Stomach (tissue), 9 donors: ENCODE data around the gene IRS2. TPM values are rescaled to one million over a fixed set of nuclear protein-coding genes. Genes with fewer than 3 reads are reported as not detected.
A peak's percentile ranks its signal among the peaks of the same experiment; 100 is the strongest.

Source experiments
- DNase-seq, 2 donors: peaks; one replicate each; pipeline versions ENCODE4 v3.0.0 to v3.0.0-alpha.2; 2013 to 2019
- H3K27ac ChIP-seq, 5 donors: fragments of 200-600 bp in 4 of 5; sonication (generic) in 4 of 5; one replicate each; pipeline ENCODE4 v1.5.1; 2013 to 2019; ENCODE audit warnings: mild to moderate bottlenecking in 1 of 5, moderate library complexity in 1 of 5
- H3K27me3 ChIP-seq, 3 donors: fragments of 200-600 bp; sonication (generic); one replicate each; pipeline ENCODE4 v1.5.1; 2017 to 2019; ENCODE audit warnings: mixed run types in 1 of 3
- H3K36me3 ChIP-seq, 4 donors: fragments of 200-600 bp; sonication (generic); 1 replicate in 3 of 4; 2 replicates in 1 of 4; pipeline ENCODE4 v1.5.1; 2016 to 2019
- H3K4me1 ChIP-seq, 4 donors: fragments of 200-600 bp; sonication (generic); one replicate each; pipeline ENCODE4 v1.5.1; 2016 to 2019
- H3K4me3 ChIP-seq, 4 donors: fragments of 200-600 bp; sonication (generic) in 3 of 4; one replicate each; pipeline ENCODE4 v1.5.1; 2016 to 2019; ENCODE audit warnings: mild to moderate bottlenecking in 1 of 4
- H3K9me3 ChIP-seq, 4 donors: fragments of 200-600 bp; sonication (generic); one replicate each; pipeline ENCODE4 v1.5.1; 2016 to 2019
- EP300 ChIP-seq: sonication (generic); formaldehyde crosslinking; IDR thresholded peaks from one replicate; pipeline ENCODE4 v1.6.1; 2017; ENCODE audit warnings: antibody characterized with exemption
- POLR2A ChIP-seq, 4 donors: fragments of 450-650 bp; IDR thresholded peaks; one replicate each; pipeline ENCODE4 v1.6.1; 2016; ENCODE audit warnings: antibody characterized with exemption in 4 of 4, control low read depth in 2 of 4, mild to moderate bottlenecking in 1 of 4, moderate library complexity in 1 of 4
- POLR2AphosphoS5 ChIP-seq, 3 donors: sonication (generic); formaldehyde crosslinking; IDR thresholded peaks; one replicate each; pipeline ENCODE4 v1.6.1; 2016; ENCODE audit warnings: antibody characterized with exemption in 3 of 3
- WGBS, 5 donors: extraction: QIAGEN DNeasy Blood & Tissue Kit in 3 of 5; methylation state at CpG; one replicate each; pipeline versions ENCODE4 v1.1.5 to v1.1.7; 2013 to 2018; 5-methylcytosine and 5-hydroxymethylcytosine counted together
- intact Hi-C: fragments of 100-400 bp; cut with DNase I; formaldehyde crosslinking; loops from one replicate; pipeline ENCODE4 v1.15.1; 2023; ENCODE audit warnings: low total_unique reads
- polyA plus RNA-seq, 3 donors: library from polyadenylated mRNA; stranded (reverse); fragments of 200-250 nt; gene quantifications; one replicate each; pipeline ENCODE4 v1.2.3, GENCODE V29; 2013
- total RNA-seq, 5 donors: library from RNA; depleted of rRNA; stranded (reverse); fragments of >200 nt; gene quantifications; one replicate each; pipeline versions ENCODE4 v1.1.0 to v1.2.3, GENCODE V29; 2014 to 2016
- TF ChIP-seq, protein P1 (sequence below), 7 experiments: fragments of 450-650 bp in 4 of 7; fragments of 200-600 bp in 3 of 7; sonication (generic) in 3 of 7; IDR thresholded peaks; one replicate each; pipeline ENCODE4 v1.5.1; 2016 to 2019; ENCODE audit warnings: antibody characterized with exemption in 7 of 7, control low read depth in 2 of 7, mild to moderate bottlenecking in 1 of 7
- donor health status: healthy with polysubstance abuse.
- donor health status: Bipolar disorder and iron deficiency.
- donor health status: healthy.

Gene IRS2
- total and polyA plus RNA-seq, 8 donors = 2.7 to 24.1 (median 11.4) TPM

DNA sequence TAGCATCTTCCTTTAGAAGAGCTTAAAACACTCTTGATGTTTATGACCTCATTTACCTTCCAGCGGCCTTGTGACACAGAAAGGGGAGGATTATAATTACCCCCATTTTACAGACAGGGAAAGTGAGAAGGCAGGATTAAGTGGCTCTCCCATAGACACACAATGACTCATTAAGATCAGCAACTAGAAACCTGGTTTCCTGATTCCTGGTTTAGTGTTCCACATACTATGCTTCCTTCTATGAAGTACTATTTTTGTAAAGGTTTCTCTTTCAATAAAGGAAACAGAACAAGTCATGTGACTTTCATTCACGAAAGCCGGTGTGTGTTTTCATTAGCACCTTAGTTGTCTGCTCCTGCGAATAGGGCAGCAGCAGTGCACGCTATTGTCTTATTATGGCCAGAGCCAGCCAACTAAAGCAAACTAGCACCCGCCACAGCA is 8.3 kb downstream of the IRS2 start:
- peaks cover 12 to 24% (median 20%) of the 10 kb centered on the region in 4 donors for H3K36me3 ChIP-seq
- peak overlapping the region; percentile 25 to 77 (median 68) for H3K27ac ChIP-seq
- TF ChIP-seq POLR2AphosphoS5 (IDR thresholded peaks at IDR 0.05) (peak in 2 of 3 donors; percentile 60 to 62), EP300 (no peak)
- no peaks in the 10 kb centered on the region for H3K27me3 ChIP-seq
- intact Hi-C loops = no loop called here
- H3K4me1 ChIP-seq = peaks cover 33 to 88% (median 62%) of the 10 kb centered on the region in 4 donors
- WGBS, 5 donors = 23 to 42% (median 41%) methylated on average over 6 of the region's 6 CpGs
- no peaks in the 10 kb centered on the region for H3K9me3 ChIP-seq
- peak; percentile 60 to 65 for DNase-seq
- H3K4me3 ChIP-seq = peak overlapping the region in 2 of 4 donors; percentile 77 to 84

DNA sequence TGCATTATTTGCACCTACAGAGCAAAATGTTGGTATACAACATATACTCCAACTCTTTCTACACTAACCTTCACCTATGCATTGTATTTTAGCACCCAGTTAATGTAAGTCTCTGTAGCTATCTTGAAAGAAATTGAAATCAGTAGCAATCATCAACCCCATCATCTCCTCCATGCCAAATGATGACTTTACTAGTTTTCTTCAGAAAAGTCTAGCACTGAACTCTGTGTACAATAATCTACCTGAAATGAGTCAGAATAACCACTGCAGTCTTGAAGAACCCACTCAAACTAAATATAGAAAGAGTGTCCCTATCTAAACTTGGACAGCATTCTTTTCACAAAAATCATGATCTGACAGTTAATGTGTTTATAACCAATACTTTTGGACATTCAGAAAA is 9.8 kb downstream of the IRS2 start:
- Histone ChIP-seq H3K4me1 (peaks cover 19 to 76% (median 49%) of the 10 kb centered on the region in 4 donors), H3K27ac (no peak overlapping the region), H3K9me3 (no peaks in the 10 kb centered on the region), H3K36me3 (peaks cover 0 to 18% (median 13%) of the 10 kb centered on the region in 4 donors), H3K4me3 (peak overlapping the region in 1 of 4 donors; percentile 25), H3K27me3 (no peaks in the 10 kb centered on the region)
- DNase-seq = no peak
- intact Hi-C loops = no loop called here
- no peak for TF ChIP-seq POLR2A (IDR thresholded peaks at IDR 0.05)
- TF ChIP-seq POLR2AphosphoS5 (IDR thresholded peaks at IDR 0.05) = no peak
- TF ChIP-seq EP300 = no peak
- TF ChIP-seq, protein P1, sequence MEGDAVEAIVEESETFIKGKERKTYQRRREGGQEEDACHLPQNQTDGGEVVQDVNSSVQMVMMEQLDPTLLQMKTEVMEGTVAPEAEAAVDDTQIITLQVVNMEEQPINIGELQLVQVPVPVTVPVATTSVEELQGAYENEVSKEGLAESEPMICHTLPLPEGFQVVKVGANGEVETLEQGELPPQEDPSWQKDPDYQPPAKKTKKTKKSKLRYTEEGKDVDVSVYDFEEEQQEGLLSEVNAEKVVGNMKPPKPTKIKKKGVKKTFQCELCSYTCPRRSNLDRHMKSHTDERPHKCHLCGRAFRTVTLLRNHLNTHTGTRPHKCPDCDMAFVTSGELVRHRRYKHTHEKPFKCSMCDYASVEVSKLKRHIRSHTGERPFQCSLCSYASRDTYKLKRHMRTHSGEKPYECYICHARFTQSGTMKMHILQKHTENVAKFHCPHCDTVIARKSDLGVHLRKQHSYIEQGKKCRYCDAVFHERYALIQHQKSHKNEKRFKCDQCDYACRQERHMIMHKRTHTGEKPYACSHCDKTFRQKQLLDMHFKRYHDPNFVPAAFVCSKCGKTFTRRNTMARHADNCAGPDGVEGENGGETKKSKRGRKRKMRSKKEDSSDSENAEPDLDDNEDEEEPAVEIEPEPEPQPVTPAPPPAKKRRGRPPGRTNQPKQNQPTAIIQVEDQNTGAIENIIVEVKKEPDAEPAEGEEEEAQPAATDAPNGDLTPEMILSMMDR (IDR thresholded peaks at IDR 0.05) = no peak

DNA sequence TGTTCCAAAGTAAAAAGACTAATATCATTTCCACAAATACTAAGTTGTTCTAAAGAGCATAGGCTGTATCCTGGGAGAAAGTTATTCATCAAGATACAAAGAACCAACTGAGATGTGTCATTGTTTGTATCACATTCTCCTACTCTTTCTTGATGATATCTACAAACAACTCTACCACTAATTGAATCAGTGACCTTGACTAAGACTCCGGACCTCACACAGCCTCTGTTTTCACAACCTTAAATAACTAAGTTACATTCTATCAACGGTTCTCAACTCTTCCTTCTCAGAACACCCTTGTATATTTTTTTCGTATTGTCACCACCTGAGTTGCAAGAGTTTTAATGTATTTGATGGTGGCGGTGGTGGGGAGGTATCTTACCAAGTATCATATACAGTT is 12.6 kb downstream of the IRS2 start:
- intact Hi-C loops = no loop called here
- H3K4me3 ChIP-seq = no peak overlapping the region
- H3K27ac ChIP-seq = no peak overlapping the region
- 86 to 93% (median 90%) methylated on average over 4 of the region's 4 CpGs for WGBS, 5 donors
- H3K4me1 ChIP-seq = peaks cover 0 to 54% (median 28%) of the 10 kb centered on the region in 4 donors
- H3K9me3 ChIP-seq = no peaks in the 10 kb centered on the region
- no peaks in the 10 kb centered on the region for H3K27me3 ChIP-seq
- no peak for TF ChIP-seq POLR2AphosphoS5 (IDR thresholded peaks at IDR 0.05)
- TF ChIP-seq, protein P1 (IDR thresholded peaks at IDR 0.05) = no peak
- TF ChIP-seq POLR2A (IDR thresholded peaks at IDR 0.05) = no peak
- no peak for TF ChIP-seq EP300
- H3K36me3 ChIP-seq = peaks cover 4 to 26% (median 19%) of the 10 kb centered on the region in 4 donors
- DNase-seq = no peak

DNA sequence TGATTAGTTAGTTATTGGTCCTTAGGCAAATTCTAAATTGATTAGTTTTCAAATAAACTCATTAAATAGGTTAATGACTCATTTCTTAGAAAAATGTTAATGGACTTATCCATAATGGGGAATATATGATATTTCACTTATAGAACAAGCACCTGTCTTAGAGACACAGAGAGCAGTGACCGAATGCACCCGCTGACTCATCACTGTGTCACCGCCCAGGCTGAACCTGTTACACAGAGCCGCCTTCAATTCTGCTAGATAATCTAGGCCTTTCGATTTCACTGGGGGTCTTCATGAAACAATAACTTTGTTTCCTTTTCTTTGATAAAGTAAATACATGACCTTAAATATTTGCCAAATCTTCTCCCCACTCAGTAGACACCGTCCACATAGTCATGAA is 13.1 kb downstream of the IRS2 start:
- H3K9me3 ChIP-seq = no peaks in the 10 kb centered on the region
- H3K27me3 ChIP-seq = no peaks in the 10 kb centered on the region
- 87 to 93% (median 89%) methylated on average over 6 of the region's 6 CpGs for WGBS, 5 donors
- no peak overlapping the region for H3K4me3 ChIP-seq
- intact Hi-C loops = no loop called here
- H3K4me1 ChIP-seq = peaks cover 0 to 52% (median 23%) of the 10 kb centered on the region in 4 donors
- H3K27ac ChIP-seq = no peak overlapping the region
- no peak for TF ChIP-seq POLR2AphosphoS5 (IDR thresholded peaks at IDR 0.05)
- TF ChIP-seq EP300 = no peak
- TF ChIP-seq, protein P1 (IDR thresholded peaks at IDR 0.05) = no peak
- TF ChIP-seq POLR2A (IDR thresholded peaks at IDR 0.05) = no peak
- no peak for DNase-seq
- H3K36me3 ChIP-seq = peaks cover 4 to 31% (median 22%) of the 10 kb centered on the region in 4 donors

DNA sequence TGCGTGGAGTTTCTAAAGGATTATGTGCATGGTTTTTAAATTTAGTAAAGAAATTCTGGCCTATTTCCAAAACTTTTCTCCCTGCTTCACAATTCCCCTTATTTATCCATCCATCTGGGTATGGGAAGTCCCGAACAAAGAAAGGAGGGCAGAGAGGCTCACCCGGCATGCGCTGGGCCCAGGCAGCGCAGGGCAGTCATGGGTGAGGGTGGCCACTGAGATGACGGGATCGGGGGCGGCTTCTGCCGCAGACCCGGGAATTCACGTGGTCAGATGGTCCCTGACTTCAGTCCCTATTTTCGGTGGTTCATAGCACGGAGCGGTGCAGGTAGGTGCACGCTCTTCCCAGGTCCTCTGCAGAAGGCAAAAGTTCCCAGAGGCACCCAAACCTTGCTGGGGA is 14.5 kb downstream of the IRS2 start:
- H3K27me3 ChIP-seq = no peaks in the 10 kb centered on the region
- WGBS, 5 donors = 90 to 97% (median 94%) methylated on average over 15 of the region's 15 CpGs

More for the DNA sequence above, 14.5 kb downstream of the IRS2 start:
- peaks cover 4 to 39% (median 25%) of the 10 kb centered on the region in 4 donors for H3K36me3 ChIP-seq
- H3K27ac ChIP-seq = no peak overlapping the region
- H3K4me3 ChIP-seq = no peak overlapping the region
- no peaks in the 10 kb centered on the region for H3K9me3 ChIP-seq
- no peak for DNase-seq
- TF ChIP-seq, protein P1 (IDR thresholded peaks at IDR 0.05) = no peak
- no peak for TF ChIP-seq POLR2AphosphoS5 (IDR thresholded peaks at IDR 0.05)
- no peak for TF ChIP-seq EP300
- no peak for TF ChIP-seq POLR2A (IDR thresholded peaks at IDR 0.05)
- intact Hi-C loops = no loop called here
- H3K4me1 ChIP-seq = peaks cover 0 to 52% (median 21%) of the 10 kb centered on the region in 4 donors
